ENCODE measurements around the gene MMP14.

MMP14 gene

DNA sequence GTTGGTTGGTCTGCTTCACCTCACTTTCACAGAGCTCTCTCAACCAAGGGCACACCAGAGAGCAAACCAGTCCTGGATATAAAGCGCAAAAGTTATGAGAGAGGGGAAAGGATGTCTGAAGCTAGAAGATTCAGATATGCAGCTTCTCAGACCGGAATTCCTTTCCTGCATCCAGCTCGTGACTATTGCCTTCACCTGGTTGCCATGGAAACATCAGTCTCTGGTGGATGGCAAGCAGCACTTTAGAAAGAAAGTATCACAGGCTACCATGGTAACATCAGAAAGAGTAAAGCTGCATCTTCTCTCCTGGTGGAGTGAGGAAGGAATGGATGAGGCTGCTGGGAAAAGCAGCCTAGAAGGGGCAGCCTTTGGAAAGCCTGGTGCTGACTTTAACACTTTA lies 60.4 kb downstream of the MMP14 start:
- TF ChIP-seq, protein P1, sequence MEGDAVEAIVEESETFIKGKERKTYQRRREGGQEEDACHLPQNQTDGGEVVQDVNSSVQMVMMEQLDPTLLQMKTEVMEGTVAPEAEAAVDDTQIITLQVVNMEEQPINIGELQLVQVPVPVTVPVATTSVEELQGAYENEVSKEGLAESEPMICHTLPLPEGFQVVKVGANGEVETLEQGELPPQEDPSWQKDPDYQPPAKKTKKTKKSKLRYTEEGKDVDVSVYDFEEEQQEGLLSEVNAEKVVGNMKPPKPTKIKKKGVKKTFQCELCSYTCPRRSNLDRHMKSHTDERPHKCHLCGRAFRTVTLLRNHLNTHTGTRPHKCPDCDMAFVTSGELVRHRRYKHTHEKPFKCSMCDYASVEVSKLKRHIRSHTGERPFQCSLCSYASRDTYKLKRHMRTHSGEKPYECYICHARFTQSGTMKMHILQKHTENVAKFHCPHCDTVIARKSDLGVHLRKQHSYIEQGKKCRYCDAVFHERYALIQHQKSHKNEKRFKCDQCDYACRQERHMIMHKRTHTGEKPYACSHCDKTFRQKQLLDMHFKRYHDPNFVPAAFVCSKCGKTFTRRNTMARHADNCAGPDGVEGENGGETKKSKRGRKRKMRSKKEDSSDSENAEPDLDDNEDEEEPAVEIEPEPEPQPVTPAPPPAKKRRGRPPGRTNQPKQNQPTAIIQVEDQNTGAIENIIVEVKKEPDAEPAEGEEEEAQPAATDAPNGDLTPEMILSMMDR (conservative IDR thresholded peaks at IDR 0.05), result no peak
- TF ChIP-seq ZFX (IDR thresholded peaks at IDR 0.05), result no peak
- H3K27ac ChIP-seq, result no peak overlapping the region

DNA sequence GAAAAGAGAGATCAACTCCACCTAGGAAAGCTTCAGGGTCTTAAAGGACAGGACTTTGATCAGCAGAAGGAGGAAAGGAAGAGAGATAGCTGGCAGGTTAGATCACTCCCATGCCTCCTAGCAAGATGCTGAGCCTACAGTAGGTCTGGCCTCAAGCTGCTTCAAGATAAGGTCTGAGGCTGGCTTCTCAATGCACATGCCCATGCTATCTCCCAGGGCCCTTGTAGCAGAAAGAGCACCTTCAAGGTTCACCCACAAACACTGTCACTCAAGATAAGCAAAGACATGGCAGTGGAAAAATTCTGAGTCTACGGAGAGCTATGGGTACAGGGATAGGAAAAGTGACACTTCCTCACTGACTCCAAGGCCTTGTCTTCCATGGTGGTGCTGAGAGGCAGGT lies 61.0 kb downstream of the MMP14 start:
- TF ChIP-seq ZFX (IDR thresholded peaks at IDR 0.05), result no peak
- TF ChIP-seq, protein P1 (conservative IDR thresholded peaks at IDR 0.05), result no peak
- H3K27ac ChIP-seq, result no peak overlapping the region

All from C4-2B (cell line).